GM12891 (cell line): ENCODE results near the gene ZNF148.

Experiments used
- DNase-seq: peaks from one replicate; pipeline ENCODE4 v3.0.0; 2011; ENCODE audit warnings: low spot score; ENCODE audit not compliant: insufficient read length
- FAIRE-seq: peaks from 2 replicates; lab custom pipeline; 2011; peaks lifted over from hg19 to GRCh38; lab: Jason Lieb, UNC
- PAX5 ChIP-seq: IDR thresholded peaks from 2 replicates; pipeline ENCODE4 v1.6.1; 2011; ENCODE audit warnings: low read length, moderate library complexity, mild to moderate bottlenecking; ENCODE audit not compliant: insufficient read depth, severe bottlenecking
- POLR2A ChIP-seq: IDR thresholded peaks from 2 replicates; pipeline ENCODE4 v1.6.1; 2011; ENCODE audit warnings: low read depth, low read length, control low read depth
- POLR2AphosphoS5 ChIP-seq: IDR thresholded peaks from 2 replicates; pipeline ENCODE4 v1.6.1; 2011; ENCODE audit warnings: low read depth, low read length, control low read depth
- POU2F2 ChIP-seq: IDR thresholded peaks from 2 replicates; pipeline ENCODE4 v1.6.1; 2011; ENCODE audit warnings: low read depth, mild to moderate bottlenecking, control low read depth, low read length, moderate library complexity
- SPI1 ChIP-seq: IDR thresholded peaks from 2 replicates; pipeline ENCODE4 v1.6.1; 2011; ENCODE audit warnings: low read depth, low read length, control low read depth
- TAF1 ChIP-seq: IDR thresholded peaks from 2 replicates; pipeline ENCODE4 v1.6.1; 2011; ENCODE audit warnings: low read depth, low read length, control low read depth

Gene ZNF148

GRCh38 chr3:125267460-125267859, 107.7 kb downstream of the ZNF148 start:
- TF ChIP-seq POLR2AphosphoS5 (no peak), POU2F2 (no peak), PAX5 (no peak), SPI1 (no peak), TAF1 (no peak), POLR2A (no peak)
- no peak for DNase-seq
- peak; percentile 20 for FAIRE-seq

DNA sequence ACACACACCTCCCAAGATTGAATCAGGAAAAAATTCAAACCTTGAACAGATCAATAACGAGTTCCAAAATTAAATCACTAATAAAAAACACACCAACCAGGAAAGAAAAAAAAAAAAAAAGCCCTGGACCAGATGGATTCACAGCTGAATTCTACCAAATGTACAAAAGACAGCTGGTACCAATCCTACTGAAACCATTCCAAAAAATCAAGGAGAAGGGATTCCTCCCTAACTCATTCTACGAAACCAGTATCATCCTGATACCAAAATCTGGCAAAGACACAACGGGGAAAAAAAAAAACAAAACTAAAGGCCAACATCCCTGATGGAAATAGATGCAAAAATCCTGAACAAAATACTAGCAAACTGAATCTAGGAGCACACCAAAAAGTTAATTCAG, 108.2 kb downstream of the ZNF148 start:
- FAIRE-seq = no peak
- TF ChIP-seq POLR2AphosphoS5 (no peak), TAF1 (no peak), SPI1 (no peak), PAX5 (no peak), POLR2A (no peak), POU2F2 (no peak)
- DNase-seq = no peak

GRCh38 chr3:125262161-125262560, 113.0 kb downstream of the ZNF148 start:
- TF ChIP-seq POLR2A (no peak), POU2F2 (no peak), SPI1 (no peak), POLR2AphosphoS5 (no peak), TAF1 (no peak), PAX5 (no peak)
- DNase-seq = no peak
- peak; percentile 62 for FAIRE-seq

DNA sequence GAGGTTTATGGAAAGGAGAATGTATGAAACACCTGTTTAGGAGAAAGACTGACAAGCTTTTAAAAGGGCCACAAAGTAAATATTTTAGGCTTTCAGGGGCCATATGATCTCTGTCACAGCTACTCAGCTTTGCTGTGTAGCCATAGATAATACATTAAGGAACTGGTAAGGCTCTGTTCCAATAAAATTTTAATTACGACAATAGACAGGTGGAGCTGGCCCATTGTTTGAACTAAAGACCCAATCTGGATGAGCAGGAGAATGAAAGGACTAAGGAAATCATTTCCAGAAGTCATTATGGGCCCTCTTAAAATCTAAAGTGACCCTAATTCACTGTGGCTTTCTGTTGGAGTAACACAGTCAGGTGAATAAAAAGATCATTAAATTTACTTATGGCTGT, 114.1 kb downstream of the ZNF148 start:
- DNase-seq = no peak
- FAIRE-seq = no peak

DNA sequence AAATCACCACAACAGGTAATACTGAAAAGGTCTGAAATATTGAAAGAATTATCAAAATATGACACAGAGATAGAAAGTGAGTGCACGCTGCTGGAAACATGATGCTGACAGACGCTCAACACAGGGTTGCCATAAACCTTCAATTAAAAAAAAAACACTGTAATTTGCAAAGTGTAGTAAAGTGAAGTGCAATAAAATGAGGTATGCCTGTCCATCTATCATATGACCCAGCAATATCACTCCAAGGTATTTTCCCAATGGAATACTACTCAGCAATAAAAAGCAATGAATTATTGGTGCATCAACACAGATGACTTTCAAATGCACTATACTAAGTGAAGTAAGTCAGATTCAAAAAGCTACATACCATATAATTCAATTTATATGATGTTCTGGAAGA, 115.0 kb downstream of the ZNF148 start:
- DNase-seq = no peak
- FAIRE-seq = peak; percentile 52
- TF ChIP-seq POLR2A (no peak), POU2F2 (no peak), TAF1 (no peak), PAX5 (no peak), SPI1 (no peak), POLR2AphosphoS5 (no peak)

More for the DNA sequence above, 114.1 kb downstream of the ZNF148 start:
- no peak for TF ChIP-seq POLR2AphosphoS5
- TF ChIP-seq POU2F2 = no peak
- no peak for TF ChIP-seq SPI1
- no peak for TF ChIP-seq POLR2A
- no peak for TF ChIP-seq PAX5

DNA sequence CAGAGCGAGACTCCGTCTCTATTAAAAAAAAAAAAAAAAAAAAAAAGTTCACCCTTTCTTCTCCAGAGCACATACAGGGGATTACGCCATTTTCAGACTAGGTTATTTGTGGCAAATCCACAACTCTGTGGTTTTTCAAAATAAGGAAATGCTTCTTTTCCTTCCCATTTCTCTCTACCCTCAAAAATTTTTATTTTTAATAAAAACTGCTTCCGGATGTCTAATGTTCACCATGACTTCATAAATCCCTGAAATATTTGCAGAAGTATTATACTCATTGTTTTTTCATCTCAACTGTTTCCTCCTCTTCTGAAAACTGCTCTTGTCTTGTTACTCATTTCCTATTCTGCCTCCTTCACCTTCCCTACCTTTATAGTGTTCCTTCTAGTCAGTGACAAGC, 117.6 kb downstream of the ZNF148 start:
- DNase-seq (no peak), FAIRE-seq (no peak)

GRCh38 chr3:125256675-125257074, 118.5 kb downstream of the ZNF148 start:
- no peak for FAIRE-seq
- DNase-seq = no peak
- TF ChIP-seq TAF1 = no peak
- no peak for TF ChIP-seq POU2F2
- TF ChIP-seq POLR2A = no peak
- no peak for TF ChIP-seq PAX5
- no peak for TF ChIP-seq SPI1
- no peak for TF ChIP-seq POLR2AphosphoS5

More for the DNA sequence above, 117.6 kb downstream of the ZNF148 start:
- no peak for TF ChIP-seq TAF1
- TF ChIP-seq POU2F2 = no peak
- no peak for TF ChIP-seq POLR2A
- TF ChIP-seq SPI1 = no peak
- TF ChIP-seq POLR2AphosphoS5 = no peak
- no peak for TF ChIP-seq PAX5

DNA sequence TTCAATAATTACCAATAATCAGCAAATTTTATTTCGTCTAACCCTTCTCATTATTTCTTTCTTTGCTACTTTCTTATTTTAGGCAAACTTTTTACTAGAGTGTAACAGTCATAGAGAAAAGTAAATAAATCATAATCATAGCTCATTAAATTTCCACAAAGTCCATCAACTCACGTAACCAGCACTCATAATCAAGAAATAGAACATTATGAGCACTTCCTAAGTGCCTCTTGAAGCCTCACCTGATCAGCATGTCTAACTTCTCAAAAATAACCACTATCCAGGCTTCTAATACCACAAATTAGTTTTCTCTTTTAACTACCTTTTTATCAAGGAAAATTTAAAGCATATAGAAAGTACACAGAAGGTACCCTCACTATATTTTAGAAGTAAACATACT, 124.2 kb downstream of the ZNF148 start:
- FAIRE-seq (no peak), DNase-seq (no peak)
- TF ChIP-seq POU2F2 = no peak
- TF ChIP-seq POLR2A = no peak
- TF ChIP-seq PAX5 = no peak
- no peak for TF ChIP-seq TAF1
- TF ChIP-seq SPI1 = no peak
- TF ChIP-seq POLR2AphosphoS5 = no peak

DNA sequence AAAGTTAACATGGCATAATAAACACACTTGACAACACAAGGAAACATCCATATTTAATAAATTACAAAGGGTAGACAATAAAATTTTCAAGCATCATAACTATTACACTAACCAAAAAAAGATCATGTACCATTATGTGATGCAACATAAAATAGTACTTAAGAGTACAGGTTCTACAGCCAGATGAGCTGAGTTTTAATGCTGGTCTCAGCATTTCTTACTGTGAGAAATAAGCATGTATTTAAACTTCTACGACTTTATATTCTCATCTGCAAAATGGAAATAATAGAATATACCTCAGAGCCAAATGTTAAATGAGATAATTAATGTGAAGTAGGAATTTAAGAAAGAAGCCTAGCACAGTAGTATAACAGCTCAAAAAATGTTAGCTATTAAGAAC, 128.9 kb downstream of the ZNF148 start:
- TF ChIP-seq PAX5 (no peak), POU2F2 (no peak), POLR2AphosphoS5 (no peak), POLR2A (no peak), SPI1 (no peak), TAF1 (no peak)
- FAIRE-seq (no peak), DNase-seq (no peak)

DNA sequence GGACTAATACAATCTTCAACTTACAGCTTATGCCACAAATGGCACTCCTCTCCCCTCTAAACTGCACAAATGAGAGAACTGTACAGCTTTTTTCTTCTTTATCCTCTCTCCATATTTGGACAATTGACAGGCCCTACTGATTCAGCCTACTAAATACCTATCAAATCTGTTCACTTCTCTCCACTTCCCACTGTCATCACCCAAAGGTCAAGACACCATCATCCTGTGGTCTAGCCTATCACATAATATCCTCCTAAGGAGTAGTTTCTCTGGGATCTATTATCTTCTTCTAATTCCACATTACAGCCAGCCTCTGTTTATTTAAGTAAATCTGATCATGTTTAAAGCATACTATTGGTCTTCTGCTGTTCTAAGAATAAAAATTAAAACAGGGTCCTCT, 129.6 kb downstream of the ZNF148 start:
- no peak for DNase-seq
- no peak for TF ChIP-seq TAF1
- no peak for TF ChIP-seq POLR2A
- no peak for TF ChIP-seq SPI1
- FAIRE-seq = peak; percentile 58
